Mammary epithelial cell (primary cell): ENCODE results near the gene MYH10.

Source experiments
- CTCF ChIP-seq, 2 donors: IDR thresholded peaks in 1 of 2; conservative IDR thresholded peaks in 1 of 2; 2 replicates each; pipeline ENCODE4 v1.5.1; 2011 to 2012; ENCODE audit warnings: inconsistent platforms in 2 of 2, low read length in 2 of 2, mild to moderate bottlenecking in 2 of 2, control low read depth in 1 of 2, low read depth in 1 of 2; ENCODE audit not compliant: insufficient read depth in 1 of 2; ENCODE audit errors: extremely low read depth in 1 of 2
- EZH2 ChIP-seq: IDR thresholded peaks from 2 replicates; pipeline ENCODE4 v1.6.1; 2012; ENCODE audit warnings: low read length, inconsistent platforms, borderline replicate concordance

- TF ChIP-seq CTCF (conservative IDR thresholded peaks at IDR 0.05 in 1 of 2, IDR thresholded peaks at IDR 0.05 in 1 of 2; ENCODE audit: extremely low read depth in 1 of 2, insufficient read depth in 1 of 2, low read depth in 1 of 2, low read length in 2 of 2): no peak
- no peak for TF ChIP-seq EZH2
These were observed 87.7 kb downstream of the MYH10 start for GRCh38 chr17:8542599-8543502.
